Measurements from ENCODE around the gene COQ8A.

- TF ChIP-seq POLR2AphosphoS5 (IDR thresholded peaks at IDR 0.05; ENCODE audit: low read depth, low read length): no peak
- TF ChIP-seq POLR2A (IDR thresholded peaks at IDR 0.05; ENCODE audit: low read depth, low read length): no peak
- no peak for TF ChIP-seq SPI1 (IDR thresholded peaks at IDR 0.05; ENCODE audit: low read depth, low read length)
- TF ChIP-seq PAX5 (IDR thresholded peaks at IDR 0.05; ENCODE audit: insufficient read depth, low read length, severe bottlenecking): no peak
Observed at GRCh38 chr1:226975259-226976250, 35.5 kb downstream of the COQ8A start.
